ENCODE data around the gene SMIM27.

GRCh38 chr9:32523910-32524309 is 28.2 kb upstream of the SMIM27 start:
- no peak for TF ChIP-seq CTCF (IDR thresholded peaks at IDR 0.05)
- no peak for TF ChIP-seq ZFX (IDR thresholded peaks at IDR 0.05; ENCODE audit: borderline replicate concordance)

All from 22Rv1 (cell line).